ENCODE results near the gene F13A1. TPM values are rescaled to one million over a fixed set of nuclear protein-coding genes. Genes with fewer than 3 reads are reported as not detected.

F13A1 gene
- total and polyA plus RNA-seq, 2 of the 8 experiments (the other 6 are each of a cell fraction or from before 2014, with no cell fraction given) = 0.57 to 1.5 TPM

- TF ChIP-seq SIX5 (IDR thresholded peaks at IDR 0.05; ENCODE audit: low read depth, low read length) (no peak), MAX (IDR thresholded peaks at IDR 0.05) (no peak), POLR2AphosphoS5 (IDR thresholded peaks at IDR 0.05; ENCODE audit: low read depth, low read length) (no peak), CHD1 (IDR thresholded peaks at IDR 0.05; ENCODE audit: low read depth, low read length) (no peak), ATF3 (IDR thresholded peaks at IDR 0.05; ENCODE audit: insufficient read depth, low read depth, low read length) (no peak), RAD21 (IDR thresholded peaks at IDR 0.05 in 1 of 2, conservative IDR thresholded peaks at IDR 0.05 in 1 of 2; ENCODE audit: low read depth in 2 of 2, low read length in 2 of 2) (no peak), SUZ12 (IDR thresholded peaks at IDR 0.05; ENCODE audit: low read length) (no peak), NRF1 (IDR thresholded peaks at IDR 0.05; ENCODE audit: low read depth, low read length) (no peak), SIN3A (conservative IDR thresholded peaks at IDR 0.05 in 1 of 2, IDR thresholded peaks at IDR 0.05 in 1 of 2; ENCODE audit: low read depth in 1 of 2, low read length in 2 of 2) (no peak), EZH2 (IDR thresholded peaks at IDR 0.05; ENCODE audit: low read depth, low read length, severe bottlenecking) (no peak), FOSL1 (IDR thresholded peaks at IDR 0.05; ENCODE audit: insufficient read depth, low read depth, low read length) (no peak), TAF1 (IDR thresholded peaks at IDR 0.05; ENCODE audit: low read depth, low read length) (no peak), KDM4A (IDR thresholded peaks at IDR 0.05; ENCODE audit: low read depth, low read length, severe bottlenecking) (no peak), TEAD4 (IDR thresholded peaks at IDR 0.05; ENCODE audit: low read depth, low read length) (no peak), E2F6 (IDR thresholded peaks at IDR 0.05) (no peak), GTF2F1 (IDR thresholded peaks at IDR 0.05; ENCODE audit: borderline replicate concordance, low read depth, low read length) (no peak), RFX5 (IDR thresholded peaks at IDR 0.05; ENCODE audit: borderline replicate concordance, low read depth, low read length) (no peak)
These were observed 8.0 kb upstream of the F13A1 start (continued) for GRCh38 chr6:6328451-6328850.

All from H1 (cell line).